Measurements from ENCODE around the gene C22orf39.

Gene C22orf39

DNA sequence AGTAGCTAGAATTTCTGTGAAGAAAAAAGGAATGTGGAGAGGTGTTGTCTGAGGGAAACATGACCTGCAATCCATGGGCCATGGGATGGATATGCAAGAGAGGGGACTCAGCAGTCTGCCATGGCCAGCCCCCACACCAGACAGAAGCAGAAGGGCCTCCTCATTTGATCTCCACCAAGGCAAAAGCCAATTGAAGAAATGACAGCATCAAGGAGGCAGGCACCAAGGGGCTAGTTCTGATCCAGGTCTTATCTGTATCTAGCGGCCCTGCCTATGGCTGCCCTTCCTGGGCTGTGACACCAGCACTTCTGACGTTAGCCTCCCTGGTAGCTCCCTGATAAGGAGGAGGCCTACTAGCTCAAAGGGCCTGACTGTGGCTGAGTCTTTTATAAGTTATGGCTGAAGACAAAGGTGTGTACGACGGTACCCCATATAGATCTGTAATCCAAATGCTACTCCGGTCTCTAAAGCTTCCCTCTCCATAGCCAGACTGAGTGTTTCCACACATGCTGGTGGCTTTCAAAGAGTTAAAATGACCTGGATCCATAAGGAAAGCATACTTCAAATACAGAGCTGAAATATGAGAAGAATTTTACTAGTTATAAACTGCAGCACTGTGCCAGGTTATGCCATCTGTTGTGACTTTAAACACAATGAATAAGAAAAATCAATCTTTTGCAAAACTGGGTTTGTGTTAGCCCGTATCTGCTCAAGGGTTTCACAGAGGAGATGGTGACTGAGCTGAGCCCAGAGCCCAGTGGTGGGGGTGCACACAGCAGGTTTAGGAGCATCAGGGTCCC, 50.4 kb downstream of the C22orf39 start:
- no peak for DNase-seq

DNA sequence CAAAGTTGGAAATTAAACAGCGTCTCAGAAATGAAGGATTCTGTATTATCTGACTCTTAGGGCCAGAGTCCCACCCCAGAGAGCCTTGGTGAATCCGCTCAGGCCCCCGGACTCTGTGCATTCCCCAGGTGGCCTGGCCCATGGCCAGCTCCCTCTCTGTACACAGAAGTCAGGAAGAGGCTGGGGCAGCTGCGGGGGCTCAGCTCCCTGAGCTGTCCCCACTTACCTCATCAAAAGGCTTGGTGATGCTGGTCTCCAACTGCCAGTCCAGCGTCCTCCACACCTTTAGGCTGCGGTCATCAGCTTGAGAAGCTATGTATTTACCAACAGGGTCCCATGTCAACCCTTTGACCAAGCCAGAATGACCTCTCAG, 51.0 kb downstream of the C22orf39 start:
- DNase-seq: no peak

DNA sequence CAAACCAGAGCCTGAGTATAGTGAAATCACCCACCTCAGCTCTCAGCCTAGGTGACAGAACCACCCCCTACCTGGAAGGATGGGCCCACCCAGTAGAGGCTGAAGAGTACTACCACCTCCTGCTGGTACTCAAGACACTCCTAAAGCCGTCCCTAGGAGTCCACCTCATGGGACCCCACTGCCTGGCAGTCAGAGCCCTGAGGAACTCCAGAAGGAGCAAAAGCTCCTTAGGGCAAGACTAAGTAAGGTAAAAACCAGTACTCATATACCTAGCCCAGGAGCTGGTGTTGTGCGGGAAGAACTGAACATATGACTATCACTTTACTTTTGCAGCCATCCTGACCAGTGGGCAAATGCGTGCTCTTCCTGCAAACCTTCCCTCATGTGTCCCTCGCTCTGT, 52.2 kb downstream of the C22orf39 start:
- no peak for DNase-seq

DNA sequence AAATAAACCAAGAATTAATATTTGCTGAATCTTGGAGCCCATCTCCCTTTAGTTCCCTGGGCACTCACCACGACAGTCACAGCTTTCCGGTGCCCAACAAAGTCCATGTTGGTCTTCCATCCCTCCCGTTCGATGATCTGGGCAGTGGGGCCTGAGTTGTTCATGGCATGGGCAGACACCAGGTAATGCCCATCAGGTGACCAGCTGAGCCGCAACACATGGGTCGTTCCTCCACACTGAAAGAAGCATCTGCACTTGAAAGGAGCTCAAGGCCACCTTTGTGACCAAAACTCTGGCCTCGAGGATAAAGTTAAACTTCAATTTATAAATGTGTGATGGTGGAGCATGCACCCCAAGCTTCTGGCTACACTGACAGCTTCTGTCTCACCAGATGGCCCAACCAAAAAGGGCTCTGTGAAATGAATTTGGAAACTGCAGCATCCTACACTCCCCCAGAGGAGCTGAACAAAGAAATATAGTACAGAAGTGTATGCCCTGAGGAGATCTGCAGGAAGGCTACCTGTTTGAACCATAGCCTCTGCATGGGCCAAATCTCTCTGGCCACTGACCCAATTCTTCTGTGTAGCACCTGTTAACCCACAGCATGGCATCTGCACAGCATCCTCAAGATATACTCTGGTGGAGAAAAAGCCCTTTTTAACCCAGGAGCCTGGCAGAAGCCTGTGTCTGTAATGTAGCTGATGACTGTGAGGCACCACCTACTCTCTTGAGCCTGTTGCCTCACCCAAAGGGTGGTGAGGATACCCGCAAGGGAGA, 53.0 kb downstream of the C22orf39 start:
- DNase-seq: no peak

DNA sequence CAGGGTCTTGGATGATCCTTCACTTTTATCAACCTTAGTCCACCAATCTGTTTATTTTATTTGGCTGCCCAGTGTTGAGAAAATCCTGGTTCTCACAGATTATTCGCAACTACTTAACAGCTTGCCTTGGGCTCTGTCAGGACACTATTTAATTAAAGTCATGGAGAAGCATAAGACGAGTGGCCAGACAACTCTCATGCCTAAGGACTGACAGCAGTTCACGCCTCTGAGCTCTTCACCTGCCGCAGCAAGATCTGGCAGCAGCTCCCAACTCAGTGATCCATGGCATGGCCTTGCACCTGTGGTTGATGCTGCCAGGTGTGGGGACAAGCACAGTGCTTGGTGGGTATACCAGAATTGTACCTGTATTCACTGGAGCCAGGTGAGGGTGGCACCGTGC, 53.8 kb downstream of the C22orf39 start:
- no peak for DNase-seq
